HG03575 (cell line): ENCODE data around the gene GMPR.
"Not testable (repeated sequence)": the region's sequence is repeated elsewhere in the genome, so short reads cannot be mapped to it uniquely, and the experiment has no call there.

ENCODE experiments used
- ATAC-seq: cut with Tn5 transposase; IDR thresholded peaks from one replicate; pipeline ENCODE4 v1.9.1; 2021; ENCODE audit not compliant: unreplicated experiment, insufficient number of reproducible peaks, low FRiP score; ENCODE audit errors: extremely low read depth

The GMPR gene

GRCh38 chr6:16265351-16266341, 27.3 kb downstream of the GMPR start:
- ATAC-seq, result no peak

GRCh38 chr6:16267428-16268263, 29.3 kb downstream of the GMPR start:
- no peak for ATAC-seq

- not testable (repeated sequence) for ATAC-seq
These were observed 31.2 kb downstream of the GMPR start for GRCh38 chr6:16269442-16270070.

- ATAC-seq, result no peak
These were observed 31.9 kb downstream of the GMPR start for GRCh38 chr6:16270178-16270794.

- ATAC-seq, result no peak
These were observed 33.0 kb downstream of the GMPR start for GRCh38 chr6:16271428-16271827.

GRCh38 chr6:16272201-16272600, 33.8 kb downstream of the GMPR start:
- ATAC-seq, result no peak

- ATAC-seq, result no peak
These were observed 34.9 kb downstream of the GMPR start for GRCh38 chr6:16273256-16273655.

GRCh38 chr6:16274483-16274882, 36.1 kb downstream of the GMPR start:
- no peak for ATAC-seq

- no peak for ATAC-seq
These were observed 36.6 kb downstream of the GMPR start for GRCh38 chr6:16274885-16275589.

GRCh38 chr6:16277101-16277981, 39.0 kb downstream of the GMPR start:
- no peak for ATAC-seq

- no peak for ATAC-seq
These were observed 39.8 kb downstream of the GMPR start for GRCh38 chr6:16278048-16278724.

- ATAC-seq, result no peak
These were observed 40.4 kb downstream of the GMPR start for GRCh38 chr6:16278750-16279149.

GRCh38 chr6:16279243-16279642, 40.9 kb downstream of the GMPR start:
- no peak for ATAC-seq

- no peak for ATAC-seq
These were observed 44.0 kb downstream of the GMPR start for GRCh38 chr6:16282370-16282769.

- ATAC-seq, result no peak
These were observed 46.1 kb downstream of the GMPR start for GRCh38 chr6:16284472-16284871.

- no peak for ATAC-seq
These were observed 47.2 kb downstream of the GMPR start for GRCh38 chr6:16285467-16286150.

- ATAC-seq, result no peak
These were observed 47.8 kb downstream of the GMPR start for GRCh38 chr6:16286151-16286522.
